K562 (cell line): Measurements from ENCODE around the gene MAPK4. TPM values are rescaled to one million over a fixed set of nuclear protein-coding genes. Genes with fewer than 3 reads are reported as not detected.
"Not testable (repeated sequence)": the region's sequence is repeated elsewhere in the genome, so short reads cannot be mapped to it uniquely, and the experiment has no call there.

Experiments used
- ATAC-seq: fragments of 200-7000 bp; cut with Tn5 transposase; 3 replicates; pipeline ENCODE4 v1.9.1; 2020; ENCODE audit warnings: moderate library complexity
- BruUV-seq: library from RNA; stranded (reverse); fragments of 400-500 nt; replicated peaks from 2 replicates; lab custom pipeline; 2021; lab: Mats Ljungman, UMichigan
- CTCF ChIA-PET: fragments of 300-600 bp; formaldehyde crosslinking; extraction: SDS; loops from one replicate; lab custom pipeline; 2021; ENCODE audit warnings: low intra/inter-chr PET ratio; lab: Yijun Ruan, JAX
- POLR2A ChIA-PET: fragments of 300-600, 350-650 bp; sonication (Branson Sonifier 250); formaldehyde crosslinking; extraction: SDS; loops from one replicate; lab custom pipeline; 2021; ENCODE audit warnings: antibody characterized with exemption, inconsistent platforms; lab: Yijun Ruan, JAX
- DNase-seq, 4 experiments: peaks; one replicate each; pipeline versions ENCODE4 v3.0.0 to v3.0.0-alpha.2; 2011 to 2018; ENCODE audit warnings: low spot score in 3 of 4, mixed read lengths in 3 of 4; ENCODE audit errors: extremely low read depth in 1 of 4
- FAIRE-seq: peaks from 2 replicates; lab custom pipeline; 2011; peaks lifted over from hg19 to GRCh38; lab: Jason Lieb, UNC
- H2AFZ ChIP-seq: 2 replicates; pipeline ENCODE4 v1.6.0; 2011; ENCODE audit warnings: low read depth, low read length, control low read depth, inconsistent platforms
- H3K27ac ChIP-seq: fragments of 200-600 bp; 3 replicates; pipeline ENCODE4 v1.8.0; 2011; ENCODE audit warnings: low read depth, mild to moderate bottlenecking, control low read depth, inconsistent platforms, low read length, moderate library complexity, mixed read lengths; ENCODE audit errors: extremely low read depth
- H3K27me3 ChIP-seq, 2 experiments: fragments of 300-600 bp in 1 of 2; 2 replicates in 1 of 2; 3 replicates in 1 of 2; pipeline versions ENCODE4 v1.6.0 to v1.8.0; 2011; ENCODE audit warnings: inconsistent platforms in 2 of 2, low read length in 2 of 2, mild to moderate bottlenecking in 1 of 2, mixed read lengths in 1 of 2, moderate library complexity in 1 of 2; ENCODE audit not compliant: control insufficient read depth in 2 of 2, insufficient read depth in 2 of 2
- H3K36me3 ChIP-seq: fragments of 300-600 bp; 3 replicates; pipeline ENCODE4 v1.8.0; 2011; ENCODE audit warnings: mild to moderate bottlenecking, low read length, inconsistent platforms; ENCODE audit not compliant: control insufficient read depth, insufficient read depth
- H3K4me1 ChIP-seq, 2 experiments: fragments of 200-600 bp in 1 of 2; replicated peaks in 1 of 2; 2 replicates in 1 of 2; 3 replicates in 1 of 2; pipeline versions ENCODE4 v1.5.1 to v1.8.0; 2011; ENCODE audit warnings: inconsistent platforms in 2 of 2, low read length in 2 of 2, mild to moderate bottlenecking in 1 of 2, mixed read lengths in 1 of 2, moderate library complexity in 1 of 2; ENCODE audit not compliant: control insufficient read depth in 2 of 2, insufficient read depth in 2 of 2
- H3K4me2 ChIP-seq: 2 replicates; pipeline ENCODE4 v1.6.1; 2011; ENCODE audit warnings: low read length, control low read depth, inconsistent platforms, mixed read lengths; ENCODE audit not compliant: insufficient read depth
- H3K4me3 ChIP-seq: fragments of 200-600 bp; sonication (generic), shearing (Covaris generic); 2 replicates; pipeline ENCODE4 v1.5.1; 2016; ENCODE audit warnings: control low read depth, inconsistent platforms
- H3K79me2 ChIP-seq: fragments of 200-600 bp; 3 replicates; pipeline ENCODE4 v1.8.0; 2011; ENCODE audit warnings: low read length, inconsistent platforms; ENCODE audit not compliant: control insufficient read depth, insufficient read depth
- H3K9ac ChIP-seq, 2 experiments: 2 replicates each; pipeline versions ENCODE4 v1.6.0 to v1.6.1; 2011; ENCODE audit warnings: low read depth in 2 of 2, low read length in 2 of 2, control low read depth in 1 of 2, inconsistent platforms in 1 of 2, mild to moderate bottlenecking in 1 of 2, mixed read lengths in 1 of 2; ENCODE audit not compliant: insufficient read depth in 1 of 2
- H3K9me1 ChIP-seq: one replicate; pipeline ENCODE4 v1.6.0; 2011; ENCODE audit warnings: inconsistent platforms, mild to moderate bottlenecking, low read length, moderate library complexity; ENCODE audit not compliant: control insufficient read depth, insufficient read depth
- H3K9me3 ChIP-seq: replicated peaks from 2 replicates; pipeline ENCODE4 v1.5.1; 2011; ENCODE audit warnings: low read depth, low read length, inconsistent platforms; ENCODE audit not compliant: control insufficient read depth, insufficient read depth
- H4K20me1 ChIP-seq: replicated peaks from 2 replicates; pipeline ENCODE4 v1.6.1; 2011; ENCODE audit warnings: low read length, inconsistent platforms, mixed read lengths; ENCODE audit not compliant: control insufficient read depth, insufficient read depth
- CUX1 ChIP-seq: fragments of 200-800 bp; sonication (Bioruptor generic); IDR thresholded peaks from 2 replicates; pipeline ENCODE4 v1.6.1; 2016; ENCODE audit warnings: missing genetic modification characterization, missing compliant biosample characterization
- FOS ChIP-seq: IDR thresholded peaks from 3 replicates; pipeline ENCODE4 v1.6.1; 2011; ENCODE audit not compliant: insufficient read length; ENCODE audit errors: extremely low read depth
- NR2C2 ChIP-seq, 2 experiments: fragments of 200-800 bp in 1 of 2; sonication (Bioruptor generic) in 1 of 2; sonication (generic) in 1 of 2; formaldehyde crosslinking in 1 of 2; IDR thresholded peaks; 2 replicates each; pipeline versions ENCODE4 v1.6.1 to v1.8.0; 2016 to 2022; ENCODE audit warnings: mild to moderate bottlenecking in 1 of 2, missing compliant biosample characterization in 1 of 2, missing genetic modification characterization in 1 of 2, missing genetic modification reagents in 1 of 2
- SMAD4 ChIP-seq: fragments of 250-450 bp; sonication (Bioruptor Pico); conservative IDR thresholded peaks from 2 replicates; pipeline ENCODE4 v1.8.0; 2021; ENCODE audit warnings: inconsistent platforms, mild to moderate bottlenecking, moderate library complexity
- ZBTB8A ChIP-seq: fragments of 450-650 bp; IDR thresholded peaks from 2 replicates; pipeline ENCODE4 v1.6.1; 2018; ENCODE audit warnings: mild to moderate bottlenecking, moderate library complexity; ENCODE audit not compliant: partially characterized antibody
- WGBS: fragments of 100-300 bp; shearing (Covaris generic); methylation state at CpG from one replicate; pipeline ENCODE4 v1.1.6; 2016; ENCODE audit warnings: low coverage, mixed read lengths; ENCODE audit not compliant: insufficient coverage; ENCODE audit errors: missing lambda C conversion rate; 5-methylcytosine and 5-hydroxymethylcytosine counted together
- in situ Hi-C: fragments of 300-500 bp; cut with MboI; formaldehyde crosslinking; loops from 4 replicates; pipeline ENCODE4 v1.15.0; 2018; ENCODE audit warnings: inconsistent platforms, mixed read lengths
- intact Hi-C: fragments of 100-400 bp; cut with micrococcal nuclease; formaldehyde crosslinking; loops from 2 replicates; pipeline ENCODE4 v1.14.2; 2022
- polyA plus RNA-seq, 8 experiments: library from polyadenylated mRNA; depleted of rRNA in 4 of 8; stranded (reverse) in 5 of 8; unstranded in 3 of 8; fragments of >200 nt; fragmentation: Nextera tagmentation in 2 of 8; fragmentation: Illumina TruSeq in 1 of 8; extraction: Ambion mirVana in 2 of 8; extraction: Trizol in 1 of 8; gene quantifications; 2 replicates each; pipeline versions ENCODE4 v1.2.1 to v1.2.3, GENCODE V29; 2011 to 2014; ENCODE audit warnings: inconsistent platforms in 1 of 8, missing spikeins in 1 of 8
- total RNA-seq, 7 experiments: library from RNA; depleted of rRNA in 6 of 7; stranded (reverse); fragments of >200 nt in 6 of 7; fragmentation: Illumina TruSeq in 2 of 7; extraction: Trizol in 2 of 7; gene quantifications; 2 replicates each; pipeline versions ENCODE4 v1.2.1 to v1.2.3, GENCODE V29; 2011 to 2021; ENCODE audit warnings: low replicate concordance in 1 of 7

Gene MAPK4
- total and polyA plus RNA-seq, 9 of the 15 experiments (the other 6 are each of a cell fraction or from before 2014, with no cell fraction given) = not detected

- TF ChIP-seq ZBTB8A (no peak), SMAD4 (CRISPR knock-in tag) (no peak), FOS (no peak), CUX1 (CRISPR knock-in tag) (no peak)
Observed at GRCh38 chr18:50706199-50706598, 146.3 kb downstream of the MAPK4 start (continued).

GRCh38 chr18:50706651-50707050, 146.8 kb downstream of the MAPK4 start:
- WGBS = 8% methylated on average over 2 of the region's 2 CpGs
- Histone ChIP-seq H3K36me3 (no peaks in the 10 kb centered on the region), H3K79me2 (no peaks in the 10 kb centered on the region), H4K20me1 (no peaks in the 10 kb centered on the region), H3K9ac (no peak overlapping the region), H3K27ac (no peak overlapping the region), H3K4me2 (no peak overlapping the region), H3K4me1 (no peaks in the 10 kb centered on the region), H3K9me3 (no peaks in the 10 kb centered on the region)
- ChIA-PET POLR2A (interaction anchor here (1.3 kb wide), 1 partner anchor 19 kb away, joined by 5 read pairs; no protein-coding TSS in a partner anchor), CTCF (no interaction called here)
- DNase-seq = no peak
- intact Hi-C loops (no loop called here), in situ Hi-C loops (no loop called here)
- FAIRE-seq = no peak
- TF ChIP-seq NR2C2 (CRISPR knock-in tag; IDR thresholded peaks at IDR 0.05) = no peak
- TF ChIP-seq NR2C2 (tag; IDR thresholded peaks at IDR 0.05) = no peak
- no peak for TF ChIP-seq SMAD4 (CRISPR knock-in tag)
- TF ChIP-seq, all 486 proteins: peak for 0
- Histone ChIP-seq H2AFZ (no peak overlapping the region), H3K4me3 (no peak overlapping the region), H3K9me1 (no peaks in the 10 kb centered on the region), H3K27me3 (0 out of 5 replicates have a peak, but pooled peaks cover 0 to 4% of the 10 kb centered on the region in 2 experiments)
- BruUV-seq = no TSS peak
- ATAC-seq = no peak

- CTCF ChIA-PET, H3K79me2 ChIP-seq, H4K20me1 ChIP-seq, H3K9me1 ChIP-seq, H3K4me3 ChIP-seq, POLR2A ChIA-PET, in situ Hi-C loops, H3K4me1 ChIP-seq, H2AFZ ChIP-seq, FAIRE-seq, ATAC-seq, intact Hi-C loops, H3K9ac ChIP-seq, BruUV-seq, H3K36me3 ChIP-seq, H3K4me2 ChIP-seq, H3K9me3 ChIP-seq, H3K27ac ChIP-seq, DNase-seq, H3K27me3 ChIP-seq: not testable (repeated sequence)
- WGBS = 0% methylated on average over 2 of the region's 7 CpGs
Observed at GRCh38 chr18:50707297-50707696, 147.4 kb downstream of the MAPK4 start.
